Liver (tissue), 9 donors: ENCODE data around the gene C2CD5. TPM values are rescaled to one million over a fixed set of nuclear protein-coding genes. Genes with fewer than 3 reads are reported as not detected.

Experiments
- DNase-seq: peaks from one replicate; pipeline ENCODE4 v3.0.0-alpha.2; 2017; ENCODE audit warnings: low spot score
- H3K27ac ChIP-seq, 2 donors: one replicate each; pipeline ENCODE4 v1.7.0; 2013; ENCODE audit warnings: inconsistent platforms in 2 of 2, low read length in 2 of 2, control low read depth in 1 of 2, low read depth in 1 of 2, mild to moderate bottlenecking in 1 of 2
- H3K27me3 ChIP-seq, 4 donors: one replicate each; pipeline versions ENCODE4 v1.6.1 to v1.7.0; 2013; ENCODE audit warnings: low read length in 3 of 4, inconsistent platforms in 1 of 4, mild to moderate bottlenecking in 1 of 4, moderate library complexity in 1 of 4; ENCODE audit not compliant: control insufficient read depth in 4 of 4, insufficient read depth in 4 of 4
- H3K36me3 ChIP-seq, 4 donors: one replicate each; pipeline versions ENCODE4 v1.6.1 to v1.7.0; 2013; ENCODE audit warnings: low read length in 3 of 4, mild to moderate bottlenecking in 3 of 4, low read depth in 1 of 4, moderate library complexity in 1 of 4; ENCODE audit not compliant: control insufficient read depth in 4 of 4, insufficient read depth in 3 of 4
- H3K4me1 ChIP-seq, 4 donors: one replicate each; pipeline versions ENCODE4 v1.6.1 to v1.7.0; 2013; ENCODE audit warnings: low read length in 3 of 4, mild to moderate bottlenecking in 3 of 4, moderate library complexity in 1 of 4; ENCODE audit not compliant: control insufficient read depth in 4 of 4, insufficient read depth in 4 of 4
- H3K4me3 ChIP-seq, 3 donors: one replicate each; pipeline versions ENCODE4 v1.6.1 to v1.7.0; 2013; ENCODE audit warnings: low read length in 3 of 3, control low read depth in 1 of 3, low read depth in 1 of 3, mild to moderate bottlenecking in 1 of 3
- H3K9ac ChIP-seq, 2 donors: one replicate each; pipeline ENCODE4 v1.7.0; 2013; ENCODE audit warnings: low read length in 2 of 2, mild to moderate bottlenecking in 2 of 2, moderate library complexity in 2 of 2, control low read depth in 1 of 2, low read depth in 1 of 2
- H3K9me3 ChIP-seq, 4 donors: one replicate each; pipeline versions ENCODE4 v1.6.1 to v1.7.0; 2013; ENCODE audit warnings: low read length in 3 of 4; ENCODE audit not compliant: control insufficient read depth in 4 of 4
- ATF3 ChIP-seq: IDR thresholded peaks from 2 replicates; pipeline ENCODE4 v1.6.1; 2016; ENCODE audit warnings: antibody characterized with exemption
- CTCF ChIP-seq: fragments of 150-350 bp; IDR thresholded peaks from 2 replicates; pipeline ENCODE4 v1.5.1; 2017; ENCODE audit warnings: improper control_type of control experiment, low read depth, low read length; ENCODE audit not compliant: missing input control
- EGR1 ChIP-seq, 2 donors: IDR thresholded peaks; 2 replicates each; pipeline ENCODE4 v1.6.1; 2016 to 2018; ENCODE audit warnings: antibody characterized with exemption in 2 of 2, low read depth in 2 of 2
- FOXA1 ChIP-seq: IDR thresholded peaks from 2 replicates; pipeline ENCODE4 v1.6.1; 2016; ENCODE audit warnings: antibody characterized with exemption
- FOXA2 ChIP-seq: IDR thresholded peaks from 2 replicates; pipeline ENCODE4 v1.6.1; 2016; ENCODE audit warnings: antibody characterized with exemption
- GABPA ChIP-seq, 2 donors: IDR thresholded peaks in 1 of 2; conservative IDR thresholded peaks in 1 of 2; 2 replicates each; pipeline ENCODE4 v1.6.1; 2016; ENCODE audit warnings: antibody characterized with exemption in 2 of 2, mild to moderate bottlenecking in 1 of 2, moderate library complexity in 1 of 2
- HNF4A ChIP-seq, 2 donors: conservative IDR thresholded peaks; 2 replicates each; pipeline ENCODE4 v1.6.1; 2016; ENCODE audit warnings: antibody characterized with exemption in 2 of 2, mild to moderate bottlenecking in 2 of 2
- HNF4G ChIP-seq: IDR thresholded peaks from 2 replicates; pipeline ENCODE4 v1.6.1; 2016; ENCODE audit warnings: antibody characterized with exemption
- JUND ChIP-seq, 2 donors: IDR thresholded peaks; 2 replicates each; pipeline ENCODE4 v1.6.1; 2016; ENCODE audit warnings: antibody characterized with exemption in 2 of 2
- MAX ChIP-seq: IDR thresholded peaks from 2 replicates; pipeline ENCODE4 v1.6.1; 2016; ENCODE audit warnings: antibody characterized with exemption
- REST ChIP-seq: IDR thresholded peaks from 2 replicates; pipeline ENCODE4 v1.6.1; 2016; ENCODE audit warnings: antibody characterized with exemption, mild to moderate bottlenecking
- RXRA ChIP-seq, 2 donors: IDR thresholded peaks; 2 replicates each; pipeline ENCODE4 v1.6.1; 2017 to 2018; ENCODE audit warnings: antibody characterized with exemption in 2 of 2, mild to moderate bottlenecking in 1 of 2
- SP1 ChIP-seq: IDR thresholded peaks from 2 replicates; pipeline ENCODE4 v1.6.1; 2018; ENCODE audit warnings: antibody characterized with exemption, mild to moderate bottlenecking
- TAF1 ChIP-seq: conservative IDR thresholded peaks from 2 replicates; pipeline ENCODE4 v1.6.1; 2016; ENCODE audit warnings: antibody characterized with exemption, mild to moderate bottlenecking
- YY1 ChIP-seq: IDR thresholded peaks from 2 replicates; pipeline ENCODE4 v1.6.1; 2016; ENCODE audit warnings: antibody characterized with exemption, mild to moderate bottlenecking
- WGBS: extraction: QIAGEN DNeasy Blood & Tissue Kit; methylation state at CpG from one replicate; pipeline ENCODE4 v1.1.7; 2013; 5-methylcytosine and 5-hydroxymethylcytosine counted together
- polyA plus RNA-seq, 2 donors: library from polyadenylated mRNA; stranded (reverse) in 1 of 2; unstranded in 1 of 2; fragments of 200-250 nt in 1 of 2; fragments of >200 nt in 1 of 2; fragmentation: Nextera tagmentation in 1 of 2; extraction: Ambion mirVana in 1 of 2; gene quantifications; one replicate each; pipeline versions ENCODE4 v1.2.1 to v1.2.3, GENCODE V29; 2013 to 2015
- total RNA-seq, 2 donors: library from RNA; depleted of rRNA; stranded (reverse); fragments of >200 nt; gene quantifications; one replicate each; pipeline ENCODE4 v1.2.3, GENCODE V29; 2014
- donor health status: healthy.
- donor health status: healthy.
- donor health status: healthy.
- donor health status: healthy.
- donor health status: healthy.

The C2CD5 gene
- total and polyA plus RNA-seq, 4 donors, result 5.8 to 25.0 (median 13.2) TPM

GRCh38 chr12:22545255-22545654 is 913 bp upstream of the C2CD5 start (continued):
- TF ChIP-seq REST (no peak), HNF4A (conservative IDR thresholded peaks at IDR 0.05) (no peak)

- no peaks in the 10 kb centered on the region for H3K27me3 ChIP-seq
- peak overlapping the region; percentile 79 to 88 (median 82) for H3K4me3 ChIP-seq
- H3K27ac ChIP-seq, result peak overlapping the region; percentile 88 to 95
- no peaks in the 10 kb centered on the region for H3K9me3 ChIP-seq
- H3K4me1 ChIP-seq, result peaks cover 0 to 14% (median 10%) of the 10 kb centered on the region in 4 donors
- TF ChIP-seq RXRA (IDR thresholded peaks at IDR 0.05), result no peak
- no peak for TF ChIP-seq SP1
- TF ChIP-seq HNF4A (conservative IDR thresholded peaks at IDR 0.05), result no peak
- TF ChIP-seq CTCF, result no peak
- no peak for TF ChIP-seq YY1
- no peak for TF ChIP-seq FOXA1
- no peak for TF ChIP-seq JUND (IDR thresholded peaks at IDR 0.05)
- H3K36me3 ChIP-seq, result no peaks in the 10 kb centered on the region
- peak overlapping the region; percentile 52 to 62 for H3K9ac ChIP-seq
- peak; percentile 73 for DNase-seq
- 9% methylated on average over 28 of the region's 28 CpGs for WGBS
These were observed 900 bp downstream of the C2CD5 start for GRCh38 chr12:22543246-22544037.

GRCh38 chr12:22541496-22542155 is 2.7 kb downstream of the C2CD5 start:
- WGBS, result 86% methylated on average over 5 of the region's 5 CpGs
- no peak for TF ChIP-seq YY1
- TF ChIP-seq HNF4G, result no peak
- no peak for TF ChIP-seq JUND (IDR thresholded peaks at IDR 0.05)
- TF ChIP-seq GABPA (IDR thresholded peaks at IDR 0.05 in 1 of 2, conservative IDR thresholded peaks at IDR 0.05 in 1 of 2), result no peak
- no peak for TF ChIP-seq MAX
- no peak for TF ChIP-seq EGR1 (IDR thresholded peaks at IDR 0.05; ENCODE audit: low read depth in 2 of 2)
- TF ChIP-seq SP1, result no peak
- no peak for TF ChIP-seq FOXA2
- no peak for TF ChIP-seq ATF3
- TF ChIP-seq TAF1, result no peak

More at GRCh38 chr12:22541496-22542155, 2.7 kb downstream of the C2CD5 start:
- H3K27me3 ChIP-seq, result no peaks in the 10 kb centered on the region
- no peaks in the 10 kb centered on the region for H3K36me3 ChIP-seq
- no peak overlapping the region for H3K4me3 ChIP-seq
- H3K9ac ChIP-seq, result no peak overlapping the region
- no peak for DNase-seq
- peaks cover 0 to 19% (median 12%) of the 10 kb centered on the region in 4 donors for H3K4me1 ChIP-seq
- no peak overlapping the region for H3K27ac ChIP-seq
- H3K9me3 ChIP-seq, result no peaks in the 10 kb centered on the region
